Transverse colon (tissue), 4 donors: Measurements from ENCODE around the gene ACTRT1.

ENCODE experiments used
- CTCF ChIP-seq, 5 experiments: fragments of 200-600 bp in 3 of 5; fragments of 450-650 bp in 2 of 5; sonication (generic) in 3 of 5; IDR thresholded peaks; 1 replicate in 2 of 5; 2 replicates in 3 of 5; pipeline ENCODE4 v1.5.1; 2016 to 2017; ENCODE audit warnings: antibody characterized with exemption in 5 of 5, inconsistent platforms in 3 of 5, mild to moderate bottlenecking in 2 of 5, moderate library complexity in 1 of 5
- POLR2A ChIP-seq: fragments of 450-650 bp; IDR thresholded peaks from one replicate; pipeline ENCODE4 v1.6.1; 2016; ENCODE audit warnings: antibody characterized with exemption, mild to moderate bottlenecking, moderate library complexity
- POLR2AphosphoS5 ChIP-seq, 3 donors: sonication (generic); formaldehyde crosslinking; IDR thresholded peaks; one replicate each; pipeline ENCODE4 v1.6.1; 2016; ENCODE audit warnings: antibody characterized with exemption in 3 of 3

GRCh38 chrX:128035318-128035717 lies 16.9 kb downstream of the ACTRT1 start:
- TF ChIP-seq CTCF (IDR thresholded peaks at IDR 0.05) (no peak), POLR2AphosphoS5 (IDR thresholded peaks at IDR 0.05) (no peak), POLR2A (no peak)
